ENCODE results near the gene KCNH4.
A peak's percentile ranks its signal among the peaks of the same experiment; 100 is the strongest.

Gene KCNH4

GRCh38 chr17:42142371-42142896 is 38.5 kb downstream of the KCNH4 start:
- peaks cover 9% of the 10 kb centered on the region for H3K4me1 ChIP-seq (ENCODE audit: control insufficient read depth, insufficient read depth, low read length)
- H3K9me3 ChIP-seq (ENCODE audit: control insufficient read depth, insufficient read depth, low read depth, low read length): no peaks in the 10 kb centered on the region
- TF ChIP-seq EGR2 (tag by site-specific recombination; IDR thresholded peaks at IDR 0.05; ENCODE audit: low read depth) (peak; percentile 46; the same call in 1 of the 2 replicates), ZNF701 (tag by site-specific recombination; IDR thresholded peaks at IDR 0.05) (no peak), ZNF600 (tag by site-specific recombination; IDR thresholded peaks at IDR 0.05) (0 out of 2 replicates have a peak, but pooled peaks have one; percentile 19), ZNF23 (tag by site-specific recombination; IDR thresholded peaks at IDR 0.05; ENCODE audit: borderline replicate concordance) (no peak), ZSCAN30 (tag by site-specific recombination; IDR thresholded peaks at IDR 0.05) (no peak), ZNF645 (tag by site-specific recombination; IDR thresholded peaks at IDR 0.05) (no peak), YY1 (tag by site-specific recombination; IDR thresholded peaks at IDR 0.05) (no peak), PRDM1 (tag by site-specific recombination; IDR thresholded peaks at IDR 0.05) (no peak), ZNF792 (tag by site-specific recombination; IDR thresholded peaks at IDR 0.05) (no peak), BCL11B (tag by site-specific recombination; IDR thresholded peaks at IDR 0.05; ENCODE audit: low read depth) (no peak), HOXA7 (CRISPR knock-in tag; IDR thresholded peaks at IDR 0.05; ENCODE audit: borderline replicate concordance) (no peak), ZEB2 (tag by site-specific recombination; IDR thresholded peaks at IDR 0.05) (0 out of 2 replicates have a peak, but pooled peaks have one; percentile 35), ZNF626 (tag by site-specific recombination; IDR thresholded peaks at IDR 0.05) (no peak), ZBTB17 (tag by site-specific recombination; IDR thresholded peaks at IDR 0.05) (0 out of 2 replicates have a peak, but pooled peaks have one; percentile 15), ZNF629 (tag by site-specific recombination; IDR thresholded peaks at IDR 0.05) (peak; percentile 37; the same call in 1 of the 2 replicates), TRIM28 (IDR thresholded peaks at IDR 0.05; ENCODE audit: borderline replicate concordance, low read length) (no peak), ZFHX2 (tag by site-specific recombination; conservative IDR thresholded peaks at IDR 0.05) (peak; percentile 79), GLIS2 (tag by site-specific recombination; IDR thresholded peaks at IDR 0.05) (no peak), ZNF843 (tag by site-specific recombination; IDR thresholded peaks at IDR 0.05) (no peak), FEZF1 (tag by site-specific recombination; IDR thresholded peaks at IDR 0.05) (peak; percentile 94), ZNF341 (tag by site-specific recombination; IDR thresholded peaks at IDR 0.05; ENCODE audit: low read depth) (peak; percentile 64)
- peaks cover 13 to 49% of the 10 kb centered on the region in 2 experiments for H3K36me3 ChIP-seq (ENCODE audit: control insufficient read depth in 2 of 2, insufficient read depth in 1 of 2, low read length in 2 of 2)
- ChIA-PET CTCF (interaction anchor here (0.6 to 1.6 kb wide), 3 partner anchors 21 to 479 kb away, joined by 3 to 5 read pairs (median 5); no protein-coding TSS in a partner anchor), POLR2A (interaction anchor here (0.8 kb wide), 1 partner anchor 46 kb away, joined by 3 read pairs; no protein-coding TSS in a partner anchor)
- H3K4me3 ChIP-seq (ENCODE audit: low read depth, low read length): no peak overlapping the region
- peak overlapping the region; percentile 58; the same call in 1 of the 2 replicates for H3K27ac ChIP-seq (ENCODE audit: extremely low read depth, low read depth, low read length)

- Histone ChIP-seq H3K4me3 (ENCODE audit: low read depth, low read length) (no peak overlapping the region), H3K9me3 (ENCODE audit: control insufficient read depth, insufficient read depth, low read depth, low read length) (no peaks in the 10 kb centered on the region), H3K27ac (ENCODE audit: extremely low read depth, low read depth, low read length) (0 out of 2 replicates have a peak overlapping the region, but pooled peaks have one; percentile 24), H3K4me1 (ENCODE audit: control insufficient read depth, insufficient read depth, low read length) (peaks cover 12% of the 10 kb centered on the region), H3K36me3 (ENCODE audit: control insufficient read depth in 2 of 2, insufficient read depth in 1 of 2, low read length in 2 of 2) (peaks cover 17 to 47% of the 10 kb centered on the region in 2 experiments)
- CTCF ChIA-PET: no interaction called here
- POLR2A ChIA-PET: no interaction called here
- TF ChIP-seq SP2 (tag by site-specific recombination; IDR thresholded peaks at IDR 0.05) (no peak), GLI2 (tag by site-specific recombination; IDR thresholded peaks at IDR 0.05; ENCODE audit: borderline replicate concordance, low read depth) (no peak), ZNF404 (tag by site-specific recombination; IDR thresholded peaks at IDR 0.05) (no peak), ZNF266 (tag by site-specific recombination; IDR thresholded peaks at IDR 0.05; ENCODE audit: low read depth) (no peak), ZNF664 (tag by site-specific recombination; IDR thresholded peaks at IDR 0.05) (no peak), ZNF362 (tag by site-specific recombination; IDR thresholded peaks at IDR 0.05) (no peak), ZNF561 (tag by site-specific recombination; IDR thresholded peaks at IDR 0.05; ENCODE audit: borderline replicate concordance) (no peak), ZNF146 (tag by site-specific recombination; IDR thresholded peaks at IDR 0.05) (no peak), ZNF621 (tag by site-specific recombination; IDR thresholded peaks at IDR 0.05) (no peak), ZNF549 (tag by site-specific recombination; IDR thresholded peaks at IDR 0.05) (no peak), ZNF658 (tag by site-specific recombination; IDR thresholded peaks at IDR 0.05) (no peak), SALL2 (tag by site-specific recombination; IDR thresholded peaks at IDR 0.05; ENCODE audit: borderline replicate concordance) (no peak), CTCF (tag by site-specific recombination; IDR thresholded peaks at IDR 0.05) (no peak)
Observed at GRCh38 chr17:42141382-42141781, 39.6 kb downstream of the KCNH4 start.
